Measurements from ENCODE around the gene MYLK4. TPM values are rescaled to one million over a fixed set of nuclear protein-coding genes. Genes with fewer than 3 reads are reported as not detected.

The MYLK4 gene
- total and polyA plus RNA-seq, 2 donors (not counting 1 experiment from before 2014, with no cell fraction given) = 0.33 to 0.59 TPM

DNA sequence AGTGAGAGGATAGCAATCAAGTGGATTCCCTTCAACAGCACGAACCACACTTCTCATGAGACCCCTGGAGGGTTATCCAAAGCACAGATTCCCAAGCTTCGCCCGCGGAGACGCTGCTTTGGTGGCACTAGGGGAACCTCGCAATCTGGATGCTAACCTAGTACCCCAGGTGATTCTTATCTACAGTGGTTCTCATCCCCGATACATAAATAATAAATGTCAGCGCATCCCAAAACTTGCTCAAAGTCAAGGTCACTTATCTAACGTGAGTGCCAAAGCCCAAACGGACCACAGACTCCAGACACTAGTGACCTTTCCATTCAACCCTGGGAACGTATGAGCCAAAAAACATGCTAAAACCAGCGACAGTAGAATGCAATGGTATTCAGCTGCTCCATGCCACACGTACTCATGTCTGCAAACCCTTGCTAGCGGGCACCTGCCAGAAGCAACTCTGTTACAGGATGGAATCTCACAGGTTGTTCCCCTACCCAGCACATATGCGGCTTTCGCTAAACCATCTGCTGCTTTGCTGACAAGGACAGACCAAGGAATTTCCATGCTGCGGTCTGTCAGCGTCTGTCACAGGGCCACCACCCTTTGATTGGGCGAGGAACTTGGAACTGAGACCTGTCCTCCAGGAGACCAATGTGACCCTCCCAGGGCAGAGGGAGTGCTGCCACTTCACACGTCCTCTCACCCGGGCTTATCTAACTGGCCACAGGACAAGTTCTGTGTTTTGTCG, 16.8 kb downstream of the MYLK4 start:
- DNase-seq (ENCODE audit: low read depth in 2 of 2) = no peak
- Histone ChIP-seq H3K4me2 (ENCODE audit: extremely low read depth, insufficient read depth, low read length) (no peak overlapping the region), H3K9me3 (ENCODE audit: control insufficient read depth, insufficient read depth, low read depth, low read length) (no peaks in the 10 kb centered on the region), H3K27me3 (ENCODE audit: control insufficient read depth, insufficient read depth, low read length) (no peaks in the 10 kb centered on the region), H4K20me1 (ENCODE audit: control insufficient read depth, extremely low read depth, insufficient read depth, low read length) (no peaks in the 10 kb centered on the region), H3K27ac (ENCODE audit: insufficient read depth, low read length) (no peak overlapping the region), H3K79me2 (ENCODE audit: control insufficient read depth, insufficient read depth, low read length) (no peaks in the 10 kb centered on the region), H3K9ac (ENCODE audit: insufficient read depth, low read length) (no peak overlapping the region), H3K36me3 (ENCODE audit: control insufficient read depth, insufficient read depth, low read length) (no peaks in the 10 kb centered on the region), H2AFZ (ENCODE audit: low read length) (no peak overlapping the region), H3K4me3 (replicated peaks in 1 of 4; ENCODE audit: control extremely low read depth in 1 of 4, insufficient read depth in 1 of 4, low read depth in 3 of 4, low read length in 4 of 4) (no peak overlapping the region), H3K4me1 (ENCODE audit: control insufficient read depth, extremely low read depth, insufficient read depth, low read length) (no peaks in the 10 kb centered on the region)
- TF ChIP-seq, protein P1, sequence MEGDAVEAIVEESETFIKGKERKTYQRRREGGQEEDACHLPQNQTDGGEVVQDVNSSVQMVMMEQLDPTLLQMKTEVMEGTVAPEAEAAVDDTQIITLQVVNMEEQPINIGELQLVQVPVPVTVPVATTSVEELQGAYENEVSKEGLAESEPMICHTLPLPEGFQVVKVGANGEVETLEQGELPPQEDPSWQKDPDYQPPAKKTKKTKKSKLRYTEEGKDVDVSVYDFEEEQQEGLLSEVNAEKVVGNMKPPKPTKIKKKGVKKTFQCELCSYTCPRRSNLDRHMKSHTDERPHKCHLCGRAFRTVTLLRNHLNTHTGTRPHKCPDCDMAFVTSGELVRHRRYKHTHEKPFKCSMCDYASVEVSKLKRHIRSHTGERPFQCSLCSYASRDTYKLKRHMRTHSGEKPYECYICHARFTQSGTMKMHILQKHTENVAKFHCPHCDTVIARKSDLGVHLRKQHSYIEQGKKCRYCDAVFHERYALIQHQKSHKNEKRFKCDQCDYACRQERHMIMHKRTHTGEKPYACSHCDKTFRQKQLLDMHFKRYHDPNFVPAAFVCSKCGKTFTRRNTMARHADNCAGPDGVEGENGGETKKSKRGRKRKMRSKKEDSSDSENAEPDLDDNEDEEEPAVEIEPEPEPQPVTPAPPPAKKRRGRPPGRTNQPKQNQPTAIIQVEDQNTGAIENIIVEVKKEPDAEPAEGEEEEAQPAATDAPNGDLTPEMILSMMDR (conservative IDR thresholded peaks at IDR 0.05 in 1 of 2, IDR thresholded peaks at IDR 0.05 in 1 of 2; ENCODE audit: low read depth in 1 of 2, low read length in 2 of 2) = no peak
- TF ChIP-seq EZH2 (IDR thresholded peaks at IDR 0.05; ENCODE audit: low read length, missing control alignments) = no peak

DNA sequence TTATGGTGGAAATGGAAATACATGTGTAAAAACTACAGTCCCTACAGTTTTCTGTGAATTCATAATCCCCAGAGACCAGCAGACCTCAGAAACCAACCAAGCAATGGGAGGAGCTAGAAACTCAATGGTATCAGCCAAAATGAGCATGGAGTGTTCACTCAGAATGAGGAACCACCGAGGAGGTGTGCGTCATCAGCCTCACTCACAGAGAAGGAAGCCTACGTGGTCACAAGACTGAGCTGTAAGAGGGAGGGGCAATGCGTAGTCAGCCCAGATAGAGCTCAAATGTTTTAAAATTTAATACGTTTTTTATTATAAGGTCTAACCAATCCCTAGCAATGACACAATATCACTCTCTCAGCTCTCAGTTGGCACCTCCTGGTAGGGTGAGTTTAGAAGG, 17.4 kb downstream of the MYLK4 start:
- Histone ChIP-seq H2AFZ (ENCODE audit: low read length) (no peak overlapping the region), H3K27me3 (ENCODE audit: control insufficient read depth, insufficient read depth, low read length) (no peaks in the 10 kb centered on the region), H3K4me1 (ENCODE audit: control insufficient read depth, extremely low read depth, insufficient read depth, low read length) (no peaks in the 10 kb centered on the region), H3K4me3 (replicated peaks in 1 of 4; ENCODE audit: control extremely low read depth in 1 of 4, insufficient read depth in 1 of 4, low read depth in 3 of 4, low read length in 4 of 4) (no peak overlapping the region), H3K9ac (ENCODE audit: insufficient read depth, low read length) (no peak overlapping the region), H3K9me3 (ENCODE audit: control insufficient read depth, insufficient read depth, low read depth, low read length) (no peaks in the 10 kb centered on the region), H3K4me2 (ENCODE audit: extremely low read depth, insufficient read depth, low read length) (no peak overlapping the region), H3K79me2 (ENCODE audit: control insufficient read depth, insufficient read depth, low read length) (no peaks in the 10 kb centered on the region), H4K20me1 (ENCODE audit: control insufficient read depth, extremely low read depth, insufficient read depth, low read length) (no peaks in the 10 kb centered on the region), H3K27ac (ENCODE audit: insufficient read depth, low read length) (no peak overlapping the region), H3K36me3 (ENCODE audit: control insufficient read depth, insufficient read depth, low read length) (no peaks in the 10 kb centered on the region)
- peak in 1 of 2 donors; percentile 54 for DNase-seq (ENCODE audit: low read depth in 2 of 2)
- TF ChIP-seq EZH2 (IDR thresholded peaks at IDR 0.05; ENCODE audit: low read length, missing control alignments) = no peak
- TF ChIP-seq, protein P1 (conservative IDR thresholded peaks at IDR 0.05 in 1 of 2, IDR thresholded peaks at IDR 0.05 in 1 of 2; ENCODE audit: low read depth in 1 of 2, low read length in 2 of 2) = no peak

DNA sequence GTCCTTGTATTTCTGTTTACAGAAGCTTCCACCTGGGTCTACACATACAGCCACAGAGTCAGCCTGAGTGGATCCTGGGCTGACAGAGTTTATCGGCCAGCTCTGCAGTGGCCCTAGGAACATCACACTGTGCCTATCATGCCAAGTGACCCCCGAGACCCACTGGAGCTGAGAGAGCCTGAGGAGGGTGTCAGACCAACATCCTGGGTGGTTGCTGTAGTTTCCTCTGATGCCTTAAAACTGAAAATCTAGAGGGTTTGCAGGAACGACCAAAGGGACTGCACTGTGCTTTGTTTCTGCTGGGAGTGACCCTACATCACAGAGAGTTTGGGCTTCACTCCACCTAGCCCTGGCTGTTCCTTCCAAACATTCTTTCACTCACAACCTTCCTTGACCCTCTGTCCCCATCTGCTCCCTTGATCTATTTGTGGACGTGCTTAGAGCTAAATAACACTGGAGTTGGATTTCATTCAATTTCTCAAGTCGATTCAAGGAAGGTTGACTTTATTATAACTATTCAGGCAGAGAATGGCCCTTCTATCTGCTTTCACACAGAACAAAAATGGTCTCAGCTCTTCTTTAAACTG, 18.1 kb downstream of the MYLK4 start:
- no peaks in the 10 kb centered on the region for H4K20me1 ChIP-seq (ENCODE audit: control insufficient read depth, extremely low read depth, insufficient read depth, low read length)
- H3K4me1 ChIP-seq (ENCODE audit: control insufficient read depth, extremely low read depth, insufficient read depth, low read length) = no peaks in the 10 kb centered on the region
- no peak for DNase-seq (ENCODE audit: low read depth in 2 of 2)
- no peaks in the 10 kb centered on the region for H3K27me3 ChIP-seq (ENCODE audit: control insufficient read depth, insufficient read depth, low read length)
- no peaks in the 10 kb centered on the region for H3K36me3 ChIP-seq (ENCODE audit: control insufficient read depth, insufficient read depth, low read length)
- no peak overlapping the region for H2AFZ ChIP-seq (ENCODE audit: low read length)
- no peak overlapping the region for H3K9ac ChIP-seq (ENCODE audit: insufficient read depth, low read length)
- no peak overlapping the region for H3K27ac ChIP-seq (ENCODE audit: insufficient read depth, low read length)
- no peak overlapping the region for H3K4me2 ChIP-seq (ENCODE audit: extremely low read depth, insufficient read depth, low read length)
- no peak overlapping the region for H3K4me3 ChIP-seq (replicated peaks in 1 of 4; ENCODE audit: control extremely low read depth in 1 of 4, insufficient read depth in 1 of 4, low read depth in 3 of 4, low read length in 4 of 4)
- no peaks in the 10 kb centered on the region for H3K9me3 ChIP-seq (ENCODE audit: control insufficient read depth, insufficient read depth, low read depth, low read length)
- no peaks in the 10 kb centered on the region for H3K79me2 ChIP-seq (ENCODE audit: control insufficient read depth, insufficient read depth, low read length)
- TF ChIP-seq, protein P1 (conservative IDR thresholded peaks at IDR 0.05 in 1 of 2, IDR thresholded peaks at IDR 0.05 in 1 of 2; ENCODE audit: low read depth in 1 of 2, low read length in 2 of 2) = no peak
- TF ChIP-seq EZH2 (IDR thresholded peaks at IDR 0.05; ENCODE audit: low read length, missing control alignments) = no peak
